Erythroblast (primary cell): ENCODE measurements around the gene COL5A1.

Source experiments
- GATA1 ChIP-seq: IDR thresholded peaks from 2 replicates; pipeline ENCODE4 v1.6.1; 2011; ENCODE audit warnings: low read depth, mild to moderate bottlenecking, control low read depth, low read length, moderate library complexity
- POLR2A ChIP-seq: IDR thresholded peaks from 2 replicates; pipeline ENCODE4 v1.6.1; 2011; ENCODE audit warnings: mild to moderate bottlenecking, low read length

DNA sequence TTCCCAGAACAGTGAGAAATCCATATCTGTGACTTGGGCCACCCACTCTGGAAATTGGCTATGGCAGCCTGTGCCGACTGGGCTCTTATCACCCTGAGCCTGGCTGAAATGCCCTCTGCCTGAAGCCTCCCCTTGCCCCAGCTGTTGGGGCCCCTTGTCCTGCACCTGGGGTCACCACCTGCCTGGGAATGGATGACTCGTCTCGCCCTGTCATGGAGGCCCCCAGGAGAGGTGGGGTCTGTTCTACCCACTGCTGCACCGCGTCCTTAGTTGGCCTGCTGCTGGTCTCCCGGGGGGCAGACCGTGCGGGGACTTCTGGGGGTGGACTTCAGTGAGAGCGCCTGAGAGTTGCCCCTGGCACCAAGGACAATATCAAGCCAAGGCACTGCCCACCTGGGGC, 46.6 kb upstream of the COL5A1 start:
- TF ChIP-seq POLR2A: no peak
- no peak for TF ChIP-seq GATA1
